ENCODE measurements around the gene ARHGEF16.

The ARHGEF16 gene

GRCh38 chr1:3423245-3423829 lies 31.1 kb upstream of the ARHGEF16 start:
- DNase-seq: no peak

GRCh38 chr1:3423896-3424611 lies 30.4 kb upstream of the ARHGEF16 start:
- DNase-seq: no peak

- no peak for DNase-seq
Observed at GRCh38 chr1:3425486-3426215, 28.8 kb upstream of the ARHGEF16 start.

DNA sequence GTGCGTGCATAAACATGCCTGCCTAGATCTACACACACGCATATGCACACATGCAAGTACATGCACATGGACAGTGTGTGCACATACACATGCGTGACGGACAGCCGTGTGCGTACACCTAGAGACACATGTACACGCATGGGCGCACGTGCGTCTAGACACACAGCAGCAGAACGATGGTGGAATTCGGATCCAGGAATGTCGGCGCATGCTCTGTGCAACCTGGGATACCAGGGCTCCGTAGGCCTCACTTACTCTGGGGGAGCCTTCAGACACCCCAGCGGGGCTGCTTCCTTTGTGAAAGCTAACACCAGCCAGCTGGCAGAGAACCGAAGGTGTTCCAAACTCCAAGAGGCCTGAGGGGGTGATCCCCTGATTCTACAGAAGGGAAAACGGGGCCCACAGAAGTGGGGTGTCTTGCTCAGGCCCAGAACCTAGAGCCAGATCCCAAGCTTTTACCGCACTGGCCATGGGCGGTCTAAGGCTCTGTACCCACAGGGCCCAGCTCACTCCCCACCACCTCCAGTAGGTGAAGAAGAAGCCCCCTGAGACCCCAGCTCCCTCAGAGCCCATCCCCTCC lies 27.4 kb upstream of the ARHGEF16 start:
- DNase-seq: no peak

DNA sequence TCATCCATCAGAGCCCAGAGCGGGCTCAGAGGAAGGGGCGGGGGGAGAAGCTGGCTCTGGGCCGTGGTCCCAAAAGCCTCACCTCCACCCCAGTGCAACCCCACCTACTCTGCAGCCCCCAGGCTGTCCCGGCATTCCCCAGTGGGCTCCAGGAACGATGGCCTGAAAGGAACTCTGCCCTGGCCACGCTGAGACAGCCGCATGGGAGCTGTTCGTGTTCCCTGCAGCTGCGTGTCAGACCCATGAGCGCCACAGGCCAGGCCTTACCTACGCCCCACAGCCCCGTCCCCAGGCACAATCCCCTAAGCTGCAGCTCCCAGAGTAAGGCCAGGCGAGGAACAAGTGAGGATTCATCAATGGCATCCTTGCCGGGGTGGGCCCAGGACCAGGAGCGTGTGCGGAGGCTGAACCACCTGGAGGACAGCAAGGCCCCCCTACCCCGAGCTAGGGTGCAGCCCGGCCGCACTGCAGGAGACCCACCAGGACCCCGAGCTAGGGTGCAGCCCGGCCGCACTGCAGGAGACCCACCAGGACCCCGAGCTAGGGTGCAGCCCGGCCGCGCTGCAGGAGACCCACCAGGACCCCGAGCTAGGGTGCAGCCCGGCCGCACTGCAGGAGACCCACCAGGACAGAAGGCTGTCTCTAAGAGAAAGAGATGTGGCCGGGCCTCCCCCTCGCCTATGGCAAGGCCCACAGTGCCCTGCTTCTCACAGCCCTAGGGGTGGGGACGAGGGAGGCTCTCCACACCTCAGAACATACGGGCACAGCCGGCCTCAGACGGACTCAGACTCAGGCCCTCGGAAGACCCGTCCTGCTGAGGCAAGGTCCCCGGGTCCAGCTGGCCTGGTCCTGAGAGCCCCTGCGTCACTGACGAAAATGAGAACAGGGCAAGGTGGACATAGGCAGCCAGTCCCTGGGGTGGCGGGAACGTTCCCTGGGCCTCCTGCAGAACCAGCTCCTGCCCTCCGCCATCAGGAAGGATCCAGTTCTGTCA lies 26.5 kb upstream of the ARHGEF16 start:
- DNase-seq: no peak

- DNase-seq: no peak
Observed at GRCh38 chr1:3428899-3429298, 25.6 kb upstream of the ARHGEF16 start.

DNA sequence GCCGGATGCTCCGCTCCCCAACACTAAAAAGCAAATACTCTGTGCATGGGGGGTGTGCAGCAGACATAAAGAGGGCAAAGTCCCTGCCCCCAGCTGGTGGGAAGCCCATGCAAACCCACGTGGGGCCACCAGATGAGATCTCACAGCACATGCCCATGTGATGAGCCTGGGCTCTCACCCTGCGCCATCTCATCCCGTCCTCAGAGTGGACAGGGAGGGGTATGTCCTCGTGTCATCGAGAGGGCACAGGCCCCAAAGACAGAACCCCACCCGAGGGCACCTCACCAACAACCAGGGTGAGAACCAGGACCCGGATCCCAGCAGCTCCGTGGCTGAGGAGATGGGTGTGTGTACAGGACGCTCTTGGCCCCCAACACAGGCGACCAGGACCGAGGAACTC lies 25.1 kb upstream of the ARHGEF16 start:
- no peak for DNase-seq

DNA sequence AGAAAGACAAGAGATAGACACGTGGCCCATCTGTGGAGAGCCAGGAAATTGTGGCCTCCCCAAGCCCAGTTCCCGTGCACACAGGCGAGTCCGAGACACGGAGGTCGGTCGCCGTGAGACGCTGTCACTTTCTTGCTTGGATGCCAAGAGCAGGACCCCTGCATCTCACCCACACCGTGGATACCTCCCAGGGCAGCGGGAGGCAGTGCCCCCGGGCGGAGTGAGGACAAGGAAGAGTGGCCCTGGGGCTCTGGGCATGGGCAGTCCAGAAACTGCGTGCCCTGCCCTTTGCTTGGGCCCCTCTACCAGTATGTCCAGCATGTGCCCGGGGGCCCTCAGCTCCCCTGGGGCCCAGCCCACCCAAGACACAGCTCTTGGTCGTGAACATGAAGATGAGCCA lies 24.7 kb upstream of the ARHGEF16 start:
- no peak for DNase-seq

DNA sequence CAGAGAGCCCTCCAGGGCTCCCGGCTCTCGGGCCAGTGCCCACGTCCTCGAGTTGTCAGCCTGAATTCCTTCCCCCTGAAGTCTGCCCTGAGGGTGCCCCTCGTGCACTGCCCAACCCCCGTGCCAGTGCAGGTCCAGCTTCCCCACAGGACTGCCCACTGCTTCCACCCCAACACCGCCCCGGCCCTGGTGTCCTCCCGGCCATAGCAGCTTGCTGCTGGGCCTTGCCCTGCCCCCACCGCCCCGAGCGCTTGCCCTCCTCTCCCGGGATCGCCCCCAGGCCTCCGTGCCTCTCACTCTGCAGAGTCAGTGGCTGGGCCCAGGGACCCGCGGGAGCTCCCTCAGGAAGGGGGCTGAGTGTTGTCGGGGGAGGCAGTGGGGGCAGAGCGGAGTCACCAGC lies 24.1 kb upstream of the ARHGEF16 start:
- DNase-seq: no peak

- DNase-seq: no peak
Observed at GRCh38 chr1:3430820-3431219, 23.6 kb upstream of the ARHGEF16 start.

GRCh38 chr1:3431266-3431665 lies 23.2 kb upstream of the ARHGEF16 start:
- DNase-seq: no peak

- DNase-seq: no peak
Observed at GRCh38 chr1:3431686-3432085, 22.8 kb upstream of the ARHGEF16 start.

GRCh38 chr1:3432306-3432705 lies 22.2 kb upstream of the ARHGEF16 start:
- no peak for DNase-seq

DNA sequence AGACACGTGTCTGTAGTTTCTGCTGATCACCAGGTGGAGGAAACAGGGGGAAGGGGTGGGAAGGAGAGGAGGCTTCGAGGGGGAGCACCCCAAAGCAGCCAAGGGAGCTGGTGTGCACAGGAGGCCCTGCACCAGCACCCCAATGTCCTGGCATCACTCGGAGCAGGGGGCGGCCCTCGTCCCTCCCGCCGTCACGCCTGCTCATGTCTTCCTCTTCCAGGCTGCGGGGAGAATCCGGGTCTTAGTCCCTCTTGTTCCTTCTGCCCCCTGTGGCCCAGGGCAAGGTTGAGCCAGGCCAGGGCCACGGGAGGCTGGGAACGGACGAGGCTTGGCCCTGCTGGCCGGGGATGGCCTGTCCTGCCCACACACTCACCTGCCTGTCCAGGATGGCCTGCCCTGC lies 21.4 kb upstream of the ARHGEF16 start:
- no peak for DNase-seq

DNA sequence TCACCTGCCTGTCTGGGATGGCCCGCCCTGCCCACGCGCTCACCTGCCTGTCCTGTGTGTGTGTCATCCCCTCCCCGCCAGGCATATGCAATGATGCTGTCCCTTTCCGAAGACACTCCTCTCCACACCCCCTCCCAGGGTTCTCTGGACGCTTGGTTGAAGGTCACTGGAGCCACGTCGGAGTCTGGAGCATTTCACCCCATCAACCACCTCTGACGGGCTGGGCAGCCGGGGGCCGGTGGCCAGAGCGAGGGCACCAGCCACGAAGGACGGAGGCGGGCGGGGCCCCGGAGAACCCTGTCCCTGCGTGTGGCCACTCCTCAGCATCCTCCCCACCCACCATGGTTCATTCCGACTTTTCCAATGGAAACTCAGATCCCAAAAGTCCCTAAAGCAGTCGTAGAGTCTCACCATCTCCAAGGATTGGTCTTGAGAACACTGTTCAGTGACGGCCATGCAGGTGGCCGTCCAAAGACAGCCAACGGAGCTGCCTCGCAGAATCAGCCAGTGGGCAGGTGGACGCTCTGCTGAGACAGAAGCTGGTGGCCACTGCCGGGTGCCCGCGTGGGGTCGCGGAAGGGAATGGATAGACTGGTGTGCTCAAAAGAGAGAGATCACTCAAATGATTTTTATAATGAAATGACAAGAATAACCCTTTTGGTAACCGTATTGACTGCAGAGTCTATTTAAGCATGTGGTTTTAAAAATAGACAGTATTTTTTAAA lies 20.7 kb upstream of the ARHGEF16 start:
- DNase-seq: no peak

DNA sequence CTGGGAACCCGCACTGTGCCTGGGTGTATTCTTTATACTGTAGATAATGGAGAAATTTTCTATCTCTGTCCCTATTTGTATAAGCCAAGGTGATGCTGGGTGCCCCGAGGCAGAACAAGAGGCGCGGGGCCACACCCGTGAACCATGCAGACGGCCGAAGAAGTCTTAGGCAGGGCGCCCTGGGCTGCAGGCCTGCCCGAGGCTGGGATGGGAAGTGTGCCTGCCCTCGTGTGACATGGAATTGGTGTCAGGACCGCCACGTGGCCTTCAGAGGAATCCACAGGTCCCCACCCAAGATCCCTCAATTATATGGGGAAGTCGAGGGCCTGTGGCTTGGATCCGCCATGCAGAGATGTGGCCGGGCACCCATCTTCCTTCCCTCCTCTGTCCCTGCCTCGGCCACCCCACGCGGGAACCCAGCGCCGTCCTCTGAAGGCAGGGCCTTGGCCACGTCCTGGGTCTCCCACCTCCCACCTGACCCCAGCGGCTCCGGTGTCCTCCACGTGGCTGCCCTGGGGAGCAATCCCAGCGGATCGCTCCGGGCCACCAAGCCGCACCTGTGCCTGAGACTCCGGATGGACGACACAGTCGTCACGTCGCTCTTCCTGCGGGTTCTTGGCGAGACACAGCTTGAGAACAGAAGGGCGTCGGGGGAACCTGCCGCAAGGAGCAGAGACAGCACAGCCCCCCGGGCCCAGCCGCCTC lies 19.9 kb upstream of the ARHGEF16 start:
- DNase-seq: no peak

DNA sequence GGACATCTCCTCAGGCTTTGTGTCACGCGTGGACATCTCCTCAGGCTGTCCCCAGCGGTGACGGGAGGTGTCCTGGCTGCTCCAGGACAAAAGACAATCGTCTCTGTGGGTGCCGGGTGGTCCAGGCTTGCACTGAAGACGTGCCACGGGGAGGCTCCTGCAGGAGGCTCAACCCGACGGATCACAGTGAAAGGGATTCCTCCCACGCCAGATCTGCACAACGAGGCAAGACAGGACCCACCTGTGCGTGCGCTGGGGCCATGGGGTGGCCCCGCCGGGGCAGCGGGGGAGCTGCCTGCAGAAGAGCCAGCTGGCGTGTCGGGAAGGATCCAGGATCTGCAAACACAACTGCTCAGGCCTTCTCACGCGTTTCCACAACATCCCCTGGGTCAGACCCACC lies 18.8 kb upstream of the ARHGEF16 start:
- DNase-seq: no peak

DNA sequence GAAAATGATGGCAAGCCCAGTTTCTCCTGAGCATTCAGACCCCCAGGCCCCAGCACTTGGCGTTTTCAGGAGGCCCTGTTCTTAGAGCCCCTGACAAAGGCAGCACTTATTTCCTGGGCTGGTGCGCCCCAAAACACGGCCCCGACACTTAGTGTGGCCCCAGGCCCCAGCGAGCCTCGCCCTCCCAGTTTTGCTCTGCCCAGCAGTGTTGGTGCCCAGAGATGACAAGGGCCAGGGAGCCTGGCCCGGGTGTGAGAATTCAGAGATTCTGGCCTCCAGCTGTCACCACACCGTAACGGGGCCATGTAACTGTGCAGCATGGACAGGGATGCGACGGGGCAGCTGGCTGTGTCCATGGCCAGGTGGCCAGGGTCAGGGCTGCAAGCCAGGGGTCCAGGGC lies 18.0 kb upstream of the ARHGEF16 start:
- DNase-seq: no peak

- no peak for DNase-seq
Observed at GRCh38 chr1:3436901-3437300, 17.6 kb upstream of the ARHGEF16 start.

GRCh38 chr1:3438661-3439180 lies 15.7 kb upstream of the ARHGEF16 start:
- DNase-seq: no peak
